ENCODE data around the gene ROPN1L. TPM values are rescaled to one million over a fixed set of nuclear protein-coding genes. Genes with fewer than 3 reads are reported as not detected.

Gene ROPN1L
- total and polyA plus RNA-seq, 2 of the 8 experiments (the other 6 are each of a cell fraction or from before 2014, with no cell fraction given): 0.24 to 0.73 TPM

DNA sequence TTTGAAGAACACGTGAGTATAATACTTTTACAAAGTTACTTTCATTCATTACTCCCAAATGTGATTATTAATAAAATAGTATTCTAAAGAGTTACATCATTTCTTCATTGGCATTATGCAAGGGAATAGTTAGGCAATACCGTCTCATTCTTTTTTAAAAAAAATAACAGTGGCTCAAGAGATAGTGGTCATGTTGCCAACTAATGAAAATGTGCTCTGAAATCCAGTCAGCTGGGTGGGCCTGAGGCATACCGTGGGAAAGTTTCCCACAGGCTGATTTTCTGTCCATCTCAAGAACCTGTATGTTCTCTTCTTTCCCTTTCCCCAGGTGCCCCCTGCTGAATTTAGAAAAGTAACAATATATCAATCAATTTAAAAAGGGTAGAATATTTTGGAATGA is 40.8 kb upstream of the ROPN1L start (continued):
- no peak for TF ChIP-seq RNF2 (IDR thresholded peaks at IDR 0.05; ENCODE audit: borderline replicate concordance, low read depth, low read length, missing control alignments, poor library complexity, severe bottlenecking)
- no peak for TF ChIP-seq EZH2 (IDR thresholded peaks at IDR 0.05; ENCODE audit: low read depth, low read length, severe bottlenecking)

All from H1 (cell line).